Breast epithelium (tissue), 4 donors: ENCODE measurements around the gene GLUD1. TPM values are rescaled to one million over a fixed set of nuclear protein-coding genes. Genes with fewer than 3 reads are reported as not detected.
"Not testable (repeated sequence)": the region's sequence is repeated elsewhere in the genome, so short reads cannot be mapped to it uniquely, and the experiment has no call there.

Experiments
- DNase-seq, 2 donors: peaks; one replicate each; pipeline ENCODE4 v3.0.0-alpha.2; 2019; ENCODE audit warnings: low spot score in 2 of 2
- H3K27ac ChIP-seq, 2 donors: fragments of 200-600 bp; sonication (generic) in 1 of 2; one replicate each; pipeline ENCODE4 v1.5.1; 2016 to 2019; ENCODE audit warnings: mild to moderate bottlenecking in 1 of 2
- H3K27me3 ChIP-seq, 2 donors: fragments of 200-600 bp; sonication (generic) in 1 of 2; one replicate each; pipeline versions ENCODE4 v1.5.1 to v1.6.0; 2017 to 2019; ENCODE audit warnings: control low read depth in 1 of 2, mild to moderate bottlenecking in 1 of 2
- H3K36me3 ChIP-seq: fragments of 200-600 bp; one replicate; pipeline ENCODE4 v1.5.1; 2019
- H3K4me1 ChIP-seq, 2 donors: fragments of 200-600 bp; sonication (generic); one replicate each; pipeline ENCODE4 v1.5.1; 2016 to 2019; ENCODE audit warnings: control low read depth in 1 of 2
- H3K4me3 ChIP-seq, 3 donors: fragments of 200-600 bp; sonication (generic); 1 replicate in 2 of 3; 2 replicates in 1 of 3; pipeline ENCODE4 v1.5.1; 2016 to 2019; ENCODE audit warnings: mild to moderate bottlenecking in 3 of 3, moderate library complexity in 2 of 3
- H3K9me3 ChIP-seq, 2 donors: fragments of 200-600 bp; sonication (generic) in 1 of 2; one replicate each; pipeline ENCODE4 v1.5.1; 2016 to 2019; ENCODE audit warnings: control low read depth in 1 of 2
- CTCF ChIP-seq, 3 donors: fragments of 450-650 bp; IDR thresholded peaks; one replicate each; pipeline ENCODE4 v1.5.1; 2016 to 2017; ENCODE audit warnings: antibody characterized with exemption in 3 of 3, mild to moderate bottlenecking in 3 of 3, moderate library complexity in 3 of 3
- POLR2A ChIP-seq: fragments of 450-650 bp; IDR thresholded peaks from one replicate; pipeline ENCODE4 v1.6.1; 2016; ENCODE audit warnings: antibody characterized with exemption, mild to moderate bottlenecking, moderate library complexity
- POLR2AphosphoS5 ChIP-seq, 3 donors: sonication (generic); formaldehyde crosslinking; IDR thresholded peaks; one replicate each; pipeline ENCODE4 v1.6.1; 2017; ENCODE audit warnings: antibody characterized with exemption in 3 of 3
- intact Hi-C: fragments of 100-400 bp; cut with DNase I; formaldehyde crosslinking; loops from one replicate; pipeline ENCODE4 v1.15.1; 2023; ENCODE audit warnings: low total_unique reads
- total RNA-seq, 3 donors: library from RNA; depleted of rRNA; stranded (reverse); fragments of >200 nt; gene quantifications; one replicate each; pipeline ENCODE4 v1.1.0, GENCODE V29; 2016

GLUD1 gene
- total RNA-seq, 3 donors from 2014 or later = 171 to 210 (median 174) TPM

GRCh38 chr10:87081574-87081973, 13.1 kb downstream of the GLUD1 start:
- H3K27ac ChIP-seq = peak overlapping the region in 1 of 2 donors; percentile 76
- H3K27me3 ChIP-seq, DNase-seq, H3K36me3 ChIP-seq, intact Hi-C loops, H3K4me1 ChIP-seq, H3K4me3 ChIP-seq, H3K9me3 ChIP-seq: not testable (repeated sequence)

- peak overlapping the region; percentile 64 to 66 for H3K27ac ChIP-seq
- DNase-seq, H3K27me3 ChIP-seq: not testable (repeated sequence)
Observed at GRCh38 chr10:87080621-87081020, 14.0 kb downstream of the GLUD1 start.

GRCh38 chr10:87079106-87079836, 15.4 kb downstream of the GLUD1 start:
- Histone ChIP-seq H3K9me3 (no peaks in the 10 kb centered on the region), H3K27ac (no peak overlapping the region), H3K36me3 (no peaks in the 10 kb centered on the region), H3K27me3 (no peaks in the 10 kb centered on the region), H3K4me3 (no peak overlapping the region), H3K4me1 (no peaks in the 10 kb centered on the region)
- DNase-seq = no peak
- intact Hi-C loops = no loop called here
- TF ChIP-seq POLR2AphosphoS5 (IDR thresholded peaks at IDR 0.05) (no peak), POLR2A (no peak), CTCF (IDR thresholded peaks at IDR 0.05) (no peak)

More at GRCh38 chr10:87080621-87081020, 14.0 kb downstream of the GLUD1 start:
- H3K36me3 ChIP-seq, intact Hi-C loops, H3K9me3 ChIP-seq, H3K4me1 ChIP-seq, H3K4me3 ChIP-seq: not testable (repeated sequence)

DNA sequence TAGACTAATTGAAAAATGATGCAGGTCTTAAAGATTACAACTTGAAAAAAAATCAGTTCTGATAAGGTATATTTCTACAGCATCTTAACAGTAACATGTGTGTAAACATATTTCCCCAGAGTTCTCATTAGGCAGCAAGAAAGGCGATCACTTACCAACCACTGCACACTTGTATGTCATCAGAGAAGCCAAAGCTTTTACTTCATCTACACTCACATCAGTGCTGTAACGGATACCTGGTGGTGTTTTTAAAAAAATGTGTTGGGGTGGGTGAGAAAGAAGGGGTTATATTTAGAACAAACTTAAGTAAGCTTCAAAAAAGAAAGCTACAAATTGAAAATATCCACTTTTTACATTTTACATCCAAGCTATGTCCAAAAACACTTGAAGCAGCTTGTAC, 18.2 kb downstream of the GLUD1 start:
- H3K4me3 ChIP-seq, H3K27ac ChIP-seq, DNase-seq, H3K9me3 ChIP-seq, H3K4me1 ChIP-seq, H3K27me3 ChIP-seq, intact Hi-C loops, H3K36me3 ChIP-seq: not testable (repeated sequence)

DNA sequence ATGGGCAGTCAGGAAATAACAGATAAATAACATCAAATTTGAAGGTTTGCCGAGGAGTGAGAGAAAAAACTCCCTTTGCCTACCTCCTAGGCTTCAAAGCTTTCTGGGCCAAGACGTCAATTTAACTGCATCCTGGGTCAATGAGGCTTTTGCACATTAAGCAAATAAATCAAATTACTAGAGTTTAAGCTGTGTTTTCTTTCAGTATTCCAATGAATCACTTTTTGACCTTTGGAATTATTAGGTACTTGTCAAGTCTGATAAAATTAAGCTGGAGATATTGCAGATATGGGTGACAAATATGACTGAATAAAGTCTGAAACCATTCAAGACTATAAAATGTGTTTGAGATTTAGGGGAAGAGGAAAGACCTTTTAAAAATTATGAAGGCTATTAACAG, 22.2 kb downstream of the GLUD1 start:
- Histone ChIP-seq H3K9me3 (no peaks in the 10 kb centered on the region), H3K27me3 (no peaks in the 10 kb centered on the region), H3K4me3 (no peak overlapping the region), H3K27ac (no peak overlapping the region), H3K4me1 (no peaks in the 10 kb centered on the region), H3K36me3 (no peaks in the 10 kb centered on the region)
- no peak for DNase-seq
- intact Hi-C loops = no loop called here
- TF ChIP-seq POLR2AphosphoS5 (IDR thresholded peaks at IDR 0.05) (no peak), CTCF (IDR thresholded peaks at IDR 0.05) (no peak), POLR2A (no peak)

- TF ChIP-seq POLR2A (no peak), POLR2AphosphoS5 (IDR thresholded peaks at IDR 0.05) (no peak), CTCF (IDR thresholded peaks at IDR 0.05) (no peak)
- H3K27me3 ChIP-seq = no peaks in the 10 kb centered on the region
- no peaks in the 10 kb centered on the region for H3K4me1 ChIP-seq
- H3K4me3 ChIP-seq = no peak overlapping the region
- H3K36me3 ChIP-seq = no peaks in the 10 kb centered on the region
- H3K9me3 ChIP-seq = no peaks in the 10 kb centered on the region
- DNase-seq = no peak
- intact Hi-C loops = no loop called here
- H3K27ac ChIP-seq = no peak overlapping the region
Observed at GRCh38 chr10:87068281-87068680, 26.4 kb downstream of the GLUD1 start.

- no peaks in the 10 kb centered on the region for H3K4me1 ChIP-seq
- H3K36me3 ChIP-seq = no peaks in the 10 kb centered on the region
- no peaks in the 10 kb centered on the region for H3K9me3 ChIP-seq
- no peak overlapping the region for H3K4me3 ChIP-seq
- no peak overlapping the region for H3K27ac ChIP-seq
- intact Hi-C loops = no loop called here
- TF ChIP-seq POLR2AphosphoS5 (IDR thresholded peaks at IDR 0.05) (no peak), CTCF (IDR thresholded peaks at IDR 0.05) (no peak), POLR2A (no peak)
- no peaks in the 10 kb centered on the region for H3K27me3 ChIP-seq
- DNase-seq = no peak
Observed at GRCh38 chr10:87066865-87067264, 27.8 kb downstream of the GLUD1 start.
